ENCODE measurements around the gene SERPINH1.

Gene SERPINH1

GRCh38 chr11:75554258-75555022 is 7.6 kb upstream of the SERPINH1 start:
- in situ Hi-C loops (cut with MboI; ENCODE audit: low sequenced_read_pairs) = no loop called here

GRCh38 chr11:75555079-75555811 is 6.8 kb upstream of the SERPINH1 start:
- in situ Hi-C loops (cut with MboI; ENCODE audit: low sequenced_read_pairs) = no loop called here

- in situ Hi-C loops (cut with MboI; ENCODE audit: low sequenced_read_pairs) = no loop called here
Observed at GRCh38 chr11:75556275-75556674, 5.8 kb upstream of the SERPINH1 start.

GRCh38 chr11:75557666-75558494 is 4.2 kb upstream of the SERPINH1 start:
- in situ Hi-C loops (cut with MboI; ENCODE audit: low sequenced_read_pairs) = no loop called here

- in situ Hi-C loops (cut with MboI; ENCODE audit: low sequenced_read_pairs) = no loop called here
Observed at GRCh38 chr11:75558939-75559843, 2.9 kb upstream of the SERPINH1 start.

GRCh38 chr11:75560644-75561043 is 1.4 kb upstream of the SERPINH1 start:
- in situ Hi-C loops (cut with MboI; ENCODE audit: low sequenced_read_pairs) = no loop called here

GRCh38 chr11:75561426-75562047 is 516 bp upstream of the SERPINH1 start:
- in situ Hi-C loops (cut with MboI; ENCODE audit: low sequenced_read_pairs) = no loop called here

GRCh38 chr11:75562836-75563484 is 907 bp downstream of the SERPINH1 start:
- in situ Hi-C loops (cut with MboI; ENCODE audit: low sequenced_read_pairs) = no loop called here

GRCh38 chr11:75563501-75563977 is 1.5 kb downstream of the SERPINH1 start:
- in situ Hi-C loops (cut with MboI; ENCODE audit: low sequenced_read_pairs) = no loop called here

GRCh38 chr11:75563978-75564552 is 2.0 kb downstream of the SERPINH1 start:
- in situ Hi-C loops (cut with MboI; ENCODE audit: low sequenced_read_pairs) = no loop called here

- in situ Hi-C loops (cut with MboI; ENCODE audit: low sequenced_read_pairs) = no loop called here
Observed at GRCh38 chr11:75565221-75565814, 3.3 kb downstream of the SERPINH1 start.

- in situ Hi-C loops (cut with MboI; ENCODE audit: low sequenced_read_pairs) = no loop called here
Observed at GRCh38 chr11:75565916-75566762, 4.1 kb downstream of the SERPINH1 start.

- in situ Hi-C loops (cut with MboI; ENCODE audit: low sequenced_read_pairs) = no loop called here
Observed at GRCh38 chr11:75566763-75567279, 4.8 kb downstream of the SERPINH1 start.

GRCh38 chr11:75567971-75568370 is 5.9 kb downstream of the SERPINH1 start:
- in situ Hi-C loops (cut with MboI; ENCODE audit: low sequenced_read_pairs) = no loop called here

GRCh38 chr11:75568616-75569219 is 6.7 kb downstream of the SERPINH1 start:
- in situ Hi-C loops (cut with MboI; ENCODE audit: low sequenced_read_pairs) = no loop called here

- in situ Hi-C loops (cut with MboI; ENCODE audit: low sequenced_read_pairs) = no loop called here
Observed at GRCh38 chr11:75570559-75571139, 8.6 kb downstream of the SERPINH1 start.

- in situ Hi-C loops (cut with MboI; ENCODE audit: low sequenced_read_pairs) = no loop called here
Observed at GRCh38 chr11:75571625-75572024, 9.6 kb downstream of the SERPINH1 start.
